Body of pancreas (tissue), 4 donors: ENCODE measurements around the gene LYPLA2. TPM values are rescaled to one million over a fixed set of nuclear protein-coding genes. Genes with fewer than 3 reads are reported as not detected.
A peak's percentile ranks its signal among the peaks of the same experiment; 100 is the strongest.

Source experiments
- ATAC-seq: fragments of 150-250 bp; one replicate; pipeline ENCODE4 v1.9.1; 2016
- DNase-seq, 4 donors: peaks; one replicate each; pipeline ENCODE4 v3.0.0-alpha.2; 2019
- H3K27ac ChIP-seq, 4 donors: fragments of 200-600 bp; sonication (generic); 1 replicate in 3 of 4; 2 replicates in 1 of 4; pipeline versions ENCODE4 v1.5.1 to v1.6.1; 2016 to 2019; ENCODE audit warnings: mild to moderate bottlenecking in 1 of 4, mixed read lengths in 1 of 4, moderate library complexity in 1 of 4
- H3K27me3 ChIP-seq, 2 donors: fragments of 200-600 bp; sonication (generic); one replicate each; pipeline ENCODE4 v1.6.0; 2016; ENCODE audit warnings: mild to moderate bottlenecking in 1 of 2
- H3K36me3 ChIP-seq, 2 donors: fragments of 200-600 bp; sonication (generic); replicated peaks in 1 of 2; 2 replicates each; pipeline ENCODE4 v1.5.1; 2016; ENCODE audit warnings: low read depth in 2 of 2; ENCODE audit not compliant: insufficient read depth in 1 of 2
- H3K4me1 ChIP-seq: fragments of 200-600 bp; sonication (generic); one replicate; pipeline ENCODE4 v1.6.0; 2016
- H3K4me3 ChIP-seq, 2 donors: fragments of 200-600 bp; sonication (generic); 1 replicate in 1 of 2; 2 replicates in 1 of 2; pipeline ENCODE4 v1.5.1; 2016 to 2019
- H3K9me3 ChIP-seq, 3 donors: fragments of 200-600 bp; sonication (generic); 1 replicate in 2 of 3; 2 replicates in 1 of 3; pipeline ENCODE4 v1.5.1; 2016
- POLR2A ChIP-seq, 3 donors: fragments of 450-650 bp; IDR thresholded peaks; one replicate each; pipeline ENCODE4 v1.6.1; 2016; ENCODE audit warnings: antibody characterized with exemption in 3 of 3, mild to moderate bottlenecking in 2 of 3
- WGBS, 2 donors: methylation state at CpG; one replicate each; pipeline ENCODE4 v1.1.5; 2017; 5-methylcytosine and 5-hydroxymethylcytosine counted together
- intact Hi-C: fragments of 100-400 bp; cut with DNase I; formaldehyde crosslinking; loops from one replicate; pipeline ENCODE4 v1.15.1; 2023
- total RNA-seq, 2 donors: library from RNA; depleted of rRNA; stranded (reverse); fragments of >200 nt; gene quantifications; one replicate each; pipeline ENCODE4 v1.1.0, GENCODE V29; 2016
- TF ChIP-seq, protein P1 (sequence below), 7 experiments: fragments of 450-650 bp in 4 of 7; fragments of 200-600 bp in 3 of 7; sonication (generic) in 3 of 7; IDR thresholded peaks; one replicate each; pipeline ENCODE4 v1.5.1; 2016 to 2019; ENCODE audit warnings: antibody characterized with exemption in 7 of 7

LYPLA2 gene
- 10 to 100 TPM; 20.4 to 28.5 TPM for total RNA-seq

DNA sequence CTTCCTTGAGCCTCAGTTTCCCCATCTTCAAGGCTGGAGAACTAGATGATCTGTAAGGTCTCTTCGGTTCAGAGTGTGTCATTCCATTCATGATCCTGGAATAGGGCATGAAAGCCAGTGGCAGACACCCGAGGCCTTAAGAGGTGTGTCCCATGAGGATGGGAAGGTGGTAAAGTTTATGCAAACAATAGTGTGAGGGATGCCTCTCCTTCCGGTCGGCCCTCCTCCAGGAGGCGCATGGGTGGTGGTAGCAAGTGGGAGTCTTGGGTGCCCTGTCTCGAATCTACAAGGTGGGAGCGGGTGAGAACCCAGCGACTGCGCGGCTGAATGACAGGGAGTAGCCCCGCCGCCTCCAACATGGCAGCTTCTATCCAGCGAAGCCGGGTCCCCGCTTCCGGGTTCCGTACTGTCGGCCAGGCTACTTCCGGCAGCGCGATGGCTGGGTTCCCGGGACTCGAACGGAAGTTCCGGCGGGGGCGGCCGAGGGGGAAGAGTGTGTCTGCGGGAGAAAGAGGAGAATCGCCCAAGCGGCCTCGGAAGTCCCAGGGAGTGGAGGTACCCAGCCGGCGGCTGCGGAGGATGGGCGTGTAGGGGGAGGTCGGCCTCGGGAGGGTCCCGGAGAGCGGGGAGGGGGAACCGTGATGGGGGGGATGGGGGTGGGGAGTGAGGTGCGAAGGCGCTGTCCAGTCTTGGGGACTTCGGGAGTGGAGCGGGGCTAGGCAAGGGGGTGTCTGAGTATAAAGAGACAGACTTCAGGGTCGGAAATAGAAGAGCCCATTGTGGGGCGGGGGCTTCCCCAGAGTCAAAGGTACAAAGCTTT is at the start of gene LYPLA2:
Gene LYPLA2, plus strand, starts transcription at position 450 of the 820 bp plus-strand sequence. CDS start 1,538 bp downstream, outside the sequence.
- 1% methylated on average over 34 to 47 of the region's 47 CpGs for WGBS, 2 donors
- ATAC-seq (peak; percentile 93), DNase-seq (peak; percentile 92 to 95 (median 92))
- peak; percentile 10 to 63 (median 61) for TF ChIP-seq POLR2A (IDR thresholded peaks at IDR 0.05)
- TF ChIP-seq, protein P1, sequence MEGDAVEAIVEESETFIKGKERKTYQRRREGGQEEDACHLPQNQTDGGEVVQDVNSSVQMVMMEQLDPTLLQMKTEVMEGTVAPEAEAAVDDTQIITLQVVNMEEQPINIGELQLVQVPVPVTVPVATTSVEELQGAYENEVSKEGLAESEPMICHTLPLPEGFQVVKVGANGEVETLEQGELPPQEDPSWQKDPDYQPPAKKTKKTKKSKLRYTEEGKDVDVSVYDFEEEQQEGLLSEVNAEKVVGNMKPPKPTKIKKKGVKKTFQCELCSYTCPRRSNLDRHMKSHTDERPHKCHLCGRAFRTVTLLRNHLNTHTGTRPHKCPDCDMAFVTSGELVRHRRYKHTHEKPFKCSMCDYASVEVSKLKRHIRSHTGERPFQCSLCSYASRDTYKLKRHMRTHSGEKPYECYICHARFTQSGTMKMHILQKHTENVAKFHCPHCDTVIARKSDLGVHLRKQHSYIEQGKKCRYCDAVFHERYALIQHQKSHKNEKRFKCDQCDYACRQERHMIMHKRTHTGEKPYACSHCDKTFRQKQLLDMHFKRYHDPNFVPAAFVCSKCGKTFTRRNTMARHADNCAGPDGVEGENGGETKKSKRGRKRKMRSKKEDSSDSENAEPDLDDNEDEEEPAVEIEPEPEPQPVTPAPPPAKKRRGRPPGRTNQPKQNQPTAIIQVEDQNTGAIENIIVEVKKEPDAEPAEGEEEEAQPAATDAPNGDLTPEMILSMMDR (IDR thresholded peaks at IDR 0.05) = no peak
- peaks cover 30% of the 10 kb centered on the region for H3K4me1 ChIP-seq
- peak within 1 kb of the TSS; percentile 43 to 72 (median 60) for H3K27ac ChIP-seq
- H3K36me3 ChIP-seq = peaks cover 3% of the 10 kb centered on the region in 2 donors
- no peaks in the 10 kb centered on the region for H3K27me3 ChIP-seq
- H3K9me3 ChIP-seq = no peaks in the 10 kb centered on the region
- intact Hi-C loops = no loop called here
- peak within 1 kb of the TSS; percentile 73 to 88 for H3K4me3 ChIP-seq

DNA sequence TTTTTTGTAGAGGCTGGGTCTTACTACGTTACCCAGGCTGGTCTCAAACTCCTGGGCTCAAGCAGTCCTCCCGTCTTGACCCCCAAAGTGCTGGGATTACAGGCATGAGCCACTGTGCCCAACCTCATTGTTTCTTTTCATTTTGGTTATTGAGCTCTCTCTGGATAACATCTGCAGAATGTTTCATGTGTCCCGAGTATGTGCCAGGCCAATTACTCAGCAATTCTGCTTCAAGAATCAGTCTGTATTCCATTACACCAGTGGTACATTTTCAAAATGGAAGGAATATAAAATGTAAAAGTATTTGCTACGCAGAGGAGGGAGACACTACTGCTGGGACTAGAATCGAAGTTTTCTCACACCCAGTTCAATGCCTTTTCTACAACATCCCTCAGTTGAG is 49.3 kb upstream of the LYPLA2 start:
- TF ChIP-seq, protein P1 (IDR thresholded peaks at IDR 0.05) = no peak
- no peak for TF ChIP-seq POLR2A (IDR thresholded peaks at IDR 0.05)
- H3K4me3 ChIP-seq = no peak overlapping the region
- DNase-seq (no peak), ATAC-seq (no peak)
- no peaks in the 10 kb centered on the region for H3K9me3 ChIP-seq
- H3K27me3 ChIP-seq = no peaks in the 10 kb centered on the region
- H3K27ac ChIP-seq = no peak overlapping the region
- peaks cover 26% of the 10 kb centered on the region for H3K4me1 ChIP-seq
- no peaks in the 10 kb centered on the region for H3K36me3 ChIP-seq
- 74 to 81% methylated on average over 5 of the region's 5 CpGs for WGBS, 2 donors
- intact Hi-C loops = no loop called here

DNA sequence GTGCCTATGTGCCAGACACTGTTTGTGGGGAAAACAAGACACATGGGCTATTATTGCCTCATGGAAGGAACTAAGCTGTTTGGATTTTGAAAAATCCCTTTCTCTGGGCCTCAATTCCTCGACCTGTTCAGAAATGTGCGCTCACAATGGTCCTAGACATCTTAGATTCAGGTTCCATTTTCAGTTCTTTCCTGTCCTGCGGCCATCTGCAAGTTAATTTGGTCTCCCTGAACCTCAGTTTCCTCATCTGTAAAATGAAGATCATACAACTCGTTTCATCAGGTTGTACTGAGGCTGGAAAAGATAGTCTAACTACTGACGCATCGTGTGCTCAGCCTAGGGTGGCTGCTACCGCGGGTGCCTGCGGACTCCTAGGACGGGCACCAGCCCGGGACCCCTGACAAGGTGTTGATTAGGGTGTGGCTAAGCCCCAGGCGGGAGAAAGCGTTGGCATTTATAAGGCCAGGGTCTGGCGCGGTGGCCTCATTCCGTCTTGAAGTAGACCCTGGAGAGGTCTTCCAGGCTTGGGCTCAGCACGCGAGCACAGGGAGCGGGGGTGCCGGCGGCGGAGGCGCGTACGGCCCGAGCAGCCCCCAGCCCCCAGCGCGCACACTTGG is 48.2 kb upstream of the LYPLA2 start:
- ATAC-seq (peak; percentile 49), DNase-seq (peak in 2 of 4 donors; percentile 23 to 39)
- no peaks in the 10 kb centered on the region for H3K36me3 ChIP-seq
- peak overlapping the region; percentile 75 to 92 (median 88) for H3K27ac ChIP-seq
- H3K27me3 ChIP-seq = no peaks in the 10 kb centered on the region
- peaks cover 37% of the 10 kb centered on the region for H3K4me1 ChIP-seq
- H3K4me3 ChIP-seq = peak overlapping the region; percentile 54 to 93
- no peaks in the 10 kb centered on the region for H3K9me3 ChIP-seq
- TF ChIP-seq, protein P1 (IDR thresholded peaks at IDR 0.05) = no peak
- no peak for TF ChIP-seq POLR2A (IDR thresholded peaks at IDR 0.05)
- intact Hi-C loops = no loop called here
- 9 to 17% methylated on average over 13 to 28 of the region's 28 CpGs for WGBS, 2 donors

DNA sequence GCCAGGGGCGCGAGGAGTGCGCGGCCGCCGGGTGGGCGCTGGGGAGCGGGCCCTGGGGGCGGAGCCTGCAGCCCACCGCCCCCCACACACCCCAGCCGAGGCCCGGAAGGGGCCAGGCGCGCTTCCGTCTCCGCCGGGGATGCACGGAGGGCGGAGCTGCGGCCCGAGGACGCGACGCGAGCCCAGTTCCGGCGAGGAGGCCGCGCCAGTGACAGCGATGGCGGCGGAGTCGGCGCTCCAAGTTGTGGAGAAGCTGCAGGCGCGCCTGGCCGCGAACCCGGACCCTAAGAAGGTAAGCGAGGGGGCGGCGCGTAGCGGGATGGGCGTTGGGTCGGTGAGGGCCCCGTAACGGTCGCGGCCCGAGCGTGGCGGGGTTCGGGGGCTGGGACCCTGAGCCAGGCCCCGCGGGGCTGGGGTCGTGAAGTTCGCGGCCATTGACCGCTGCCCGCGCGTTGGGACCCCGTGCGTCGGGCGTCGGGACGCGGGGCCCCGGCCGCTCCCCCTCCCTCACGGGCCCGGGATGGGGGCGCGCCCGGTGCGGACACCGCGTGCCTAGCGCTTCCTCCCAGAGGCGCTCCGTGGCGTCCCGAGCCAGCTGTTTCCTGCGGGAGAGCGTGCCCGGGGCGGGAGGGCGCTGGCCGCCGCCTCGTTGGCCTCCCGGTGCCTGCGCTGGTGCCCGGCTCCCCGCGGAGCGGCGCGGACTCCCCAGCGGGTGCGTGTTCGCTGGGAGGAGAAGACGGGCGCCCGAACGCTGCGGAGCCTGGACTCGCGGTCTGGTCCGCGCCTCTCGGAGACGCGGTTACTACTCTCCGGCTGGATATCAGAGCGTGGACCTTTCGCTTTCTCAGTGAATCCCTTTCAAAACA is 47.4 kb upstream of the LYPLA2 start, which contains the start of gene ELOA:
Gene ELOA, plus strand, starts transcription at position 185 of the 866 bp plus-strand sequence. Its CDS starts 33 bp downstream, at position 218.
- TF ChIP-seq, protein P1 (IDR thresholded peaks at IDR 0.05) = peak in 1 of 7 experiments; percentile 2
- peak; percentile 79 to 86 (median 84) for TF ChIP-seq POLR2A (IDR thresholded peaks at IDR 0.05)
- Histone ChIP-seq H3K36me3 (no peaks in the 10 kb centered on the region), H3K27me3 (no peaks in the 10 kb centered on the region), H3K4me3 (peak within 1 kb of the TSS; percentile 54 to 93), H3K4me1 (peaks cover 45% of the 10 kb centered on the region), H3K9me3 (no peaks in the 10 kb centered on the region), H3K27ac (peak within 1 kb of the TSS; percentile 75 to 92 (median 88))
- ATAC-seq (peak; percentile 87), DNase-seq (peak; percentile 69 to 82 (median 74))
- 0% methylated on average over 2 to 99 of the region's 119 CpGs for WGBS, 2 donors
- intact Hi-C loops = no loop called here
